ENCODE data around the gene RNF183.
A peak's percentile ranks its signal among the peaks of the same experiment; 100 is the strongest.

Gene RNF183, protein sequence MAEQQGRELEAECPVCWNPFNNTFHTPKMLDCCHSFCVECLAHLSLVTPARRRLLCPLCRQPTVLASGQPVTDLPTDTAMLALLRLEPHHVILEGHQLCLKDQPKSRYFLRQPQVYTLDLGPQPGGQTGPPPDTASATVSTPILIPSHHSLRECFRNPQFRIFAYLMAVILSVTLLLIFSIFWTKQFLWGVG

GRCh38 chr9:113302792-113303418 lies at the start of gene RNF183:
Gene RNF183, minus strand, starts transcription at chr9:113303376. Its CDS starts 5,192 bp downstream, at chr9:113298184.
- no peak for DNase-seq

DNA sequence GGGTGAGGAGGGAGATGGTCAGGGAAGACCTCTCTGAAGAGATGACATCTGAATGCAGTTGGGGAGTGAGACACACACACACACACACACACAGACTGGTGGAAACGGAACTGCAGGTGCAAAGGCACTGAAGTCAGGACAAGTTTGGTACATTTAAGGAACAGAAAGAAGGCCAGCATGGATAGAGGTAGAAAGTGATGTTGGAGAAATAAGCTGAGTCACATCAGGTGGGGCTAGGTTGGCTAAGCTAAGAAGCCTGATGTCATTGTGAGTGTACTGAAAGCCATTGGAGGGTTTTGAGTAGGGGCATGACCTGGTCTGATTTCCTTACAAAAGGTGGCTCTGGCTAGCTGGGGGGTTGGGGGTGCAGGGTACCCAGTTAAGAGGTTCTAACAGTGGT lies 49.2 kb upstream of the RNF183 start:
- DNase-seq, result no peak

GRCh38 chr9:113352006-113352405 lies 48.8 kb upstream of the RNF183 start:
- DNase-seq, result no peak

GRCh38 chr9:113350937-113351336 lies 47.8 kb upstream of the RNF183 start:
- no peak for DNase-seq

GRCh38 chr9:113350107-113350661 lies 47.0 kb upstream of the RNF183 start:
- no peak for DNase-seq

DNA sequence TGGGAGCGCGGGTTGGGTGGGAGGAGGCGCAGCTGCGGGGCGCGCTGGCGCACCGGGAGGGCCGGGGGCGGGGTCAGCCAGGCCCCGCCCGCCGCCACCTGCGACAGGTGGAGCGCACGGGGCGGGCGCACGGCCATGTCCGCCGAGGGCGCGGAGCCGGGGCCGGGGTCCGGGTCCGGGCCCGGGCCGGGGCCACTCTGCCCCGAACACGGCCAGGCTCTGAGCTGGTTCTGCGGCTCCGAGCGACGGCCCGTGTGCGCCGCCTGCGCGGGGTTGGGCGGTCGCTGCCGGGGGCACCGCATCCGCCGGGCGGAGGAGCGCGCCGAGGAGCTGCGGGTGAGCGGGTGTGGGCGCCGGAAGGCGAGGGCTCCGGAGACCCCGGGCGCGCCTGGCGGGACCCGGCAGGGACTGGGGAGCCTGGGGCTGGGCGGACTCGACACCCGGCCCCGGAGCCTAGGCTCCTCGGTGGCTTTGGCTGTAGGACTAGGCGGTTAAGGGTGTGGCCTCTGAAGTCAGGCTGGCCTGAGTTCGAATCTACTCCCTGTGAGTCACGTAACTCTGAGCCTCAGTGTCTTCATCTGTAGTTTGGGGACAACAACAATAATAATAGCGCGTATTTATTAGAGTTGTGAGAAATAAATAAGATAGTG lies 46.4 kb upstream of the RNF183 start, which contains the start of gene BSPRY:
Gene BSPRY, plus strand, starts transcription at position 97 of the 650 bp plus-strand sequence. Its CDS starts 39 bp downstream, at position 136.
- DNase-seq, result no peak

DNA sequence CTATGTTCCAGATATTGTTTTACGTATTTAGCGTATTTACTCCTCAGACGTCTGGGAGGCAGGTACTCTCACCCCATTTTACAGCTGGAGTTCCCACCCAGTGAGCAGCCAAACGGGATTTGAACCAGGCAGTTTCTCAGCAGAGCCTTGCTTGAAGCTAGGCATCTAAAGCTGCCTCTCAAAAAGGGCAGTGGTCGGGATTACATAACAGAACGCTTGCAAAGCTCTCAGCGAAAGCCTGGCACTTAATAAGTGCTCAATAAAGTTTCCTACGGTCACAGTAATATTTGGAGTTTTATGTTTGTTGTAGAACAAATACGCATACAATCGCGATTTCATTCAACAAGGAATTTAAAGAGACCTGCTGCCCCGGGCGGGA lies 45.9 kb upstream of the RNF183 start:
- DNase-seq, result no peak

GRCh38 chr9:113348437-113348836 lies 45.3 kb upstream of the RNF183 start:
- DNase-seq, result no peak

GRCh38 chr9:113345671-113346070 lies 42.5 kb upstream of the RNF183 start:
- no peak for DNase-seq

GRCh38 chr9:113345190-113345589 lies 42.0 kb upstream of the RNF183 start:
- no peak for DNase-seq

GRCh38 chr9:113343732-113344231 lies 40.6 kb upstream of the RNF183 start:
- no peak for DNase-seq

- DNase-seq, result no peak
Observed at GRCh38 chr9:113341712-113342410, 38.7 kb upstream of the RNF183 start.

- DNase-seq, result peak; percentile 18
Observed at GRCh38 chr9:113340011-113340699, 37.0 kb upstream of the RNF183 start, which contains the start of gene WDR31. Gene WDR31, minus strand, starts transcription at chr9:113340275. Its CDS starts 8,253 bp downstream, at chr9:113332022.

GRCh38 chr9:113337714-113338113 lies 34.5 kb upstream of the RNF183 start:
- no peak for DNase-seq

DNA sequence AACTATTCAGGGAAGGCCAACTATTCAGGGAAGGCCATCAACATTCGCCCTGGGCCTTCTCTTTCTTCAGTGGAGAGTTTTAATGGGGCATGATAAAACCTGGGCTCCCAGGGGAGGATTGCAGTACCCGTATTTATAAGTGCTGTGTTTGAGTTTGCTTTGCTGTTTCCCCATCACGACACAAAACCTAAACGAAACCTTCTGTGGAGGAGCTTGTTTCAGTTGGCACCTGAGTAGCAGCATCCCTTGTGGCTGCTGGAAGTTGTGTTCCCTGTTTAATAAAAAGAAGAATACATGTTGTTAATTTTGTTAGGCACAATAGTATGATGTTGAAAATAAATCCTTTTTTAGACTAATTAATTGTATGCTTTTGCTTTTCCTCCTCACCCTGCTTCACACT lies 28.6 kb upstream of the RNF183 start:
- no peak for DNase-seq

GRCh38 chr9:113328045-113328782 lies 25.0 kb upstream of the RNF183 start:
- no peak for DNase-seq

- no peak for DNase-seq
Observed at GRCh38 chr9:113326230-113326629, 23.1 kb upstream of the RNF183 start.

DNA sequence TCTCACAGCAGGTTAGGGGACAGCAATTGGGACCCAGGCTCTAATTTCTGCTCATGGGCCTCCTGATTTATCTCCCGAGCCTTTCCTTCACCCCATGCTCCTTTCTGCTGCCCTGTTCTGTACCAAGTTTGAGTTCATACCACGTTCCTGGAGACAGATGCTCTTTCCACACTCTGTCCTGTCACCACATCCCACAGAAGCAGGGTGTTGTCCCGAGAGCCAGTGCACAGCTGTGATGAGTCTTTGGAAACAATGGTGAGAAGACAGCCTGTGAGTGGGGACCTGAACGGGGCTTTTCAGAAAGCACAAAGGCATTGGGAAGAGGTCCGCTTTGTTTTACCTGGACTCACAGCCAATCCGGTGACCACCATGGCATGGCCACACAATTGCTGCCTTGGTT lies 19.5 kb upstream of the RNF183 start:
- no peak for DNase-seq

DNA sequence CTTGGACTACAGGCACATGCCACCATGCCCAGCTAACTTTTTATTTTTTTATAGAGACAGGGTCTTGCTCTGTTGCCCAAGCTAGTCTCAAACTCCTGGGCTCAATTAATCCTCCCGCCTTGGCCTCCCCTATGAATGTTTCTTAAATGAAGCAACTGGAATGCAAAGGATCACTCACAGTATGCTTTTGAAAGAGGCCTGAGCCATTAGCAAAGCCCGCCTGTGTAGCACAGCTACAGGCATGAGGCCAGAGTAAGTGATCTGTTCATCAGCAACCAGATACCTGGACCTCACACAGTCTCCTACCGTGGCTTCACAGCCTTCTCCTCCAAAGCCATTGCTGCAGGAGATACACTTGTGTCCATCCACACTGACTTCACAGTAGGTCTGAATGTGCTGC lies 16.9 kb upstream of the RNF183 start:
- DNase-seq, result no peak

- no peak for DNase-seq
Observed at GRCh38 chr9:113319054-113319453, 15.9 kb upstream of the RNF183 start.

DNA sequence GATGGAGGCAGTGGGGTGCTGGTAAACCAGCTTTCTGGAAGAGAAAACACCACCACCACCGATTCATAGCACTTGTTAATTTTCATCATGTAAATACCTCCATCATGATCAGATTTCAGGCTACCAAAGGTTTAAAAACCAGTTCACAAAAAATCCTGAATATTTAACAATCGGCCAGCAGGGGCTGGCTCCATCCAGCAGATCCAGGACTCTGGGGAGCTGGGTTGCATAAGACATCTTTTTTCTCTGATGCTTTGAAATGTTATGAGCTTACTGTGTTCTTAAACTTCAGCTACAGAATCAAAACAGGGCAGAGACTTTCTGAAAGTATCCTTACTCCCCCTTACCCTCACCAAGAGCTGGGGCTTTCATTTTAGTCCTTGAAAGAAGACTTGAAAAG lies 14.6 kb upstream of the RNF183 start:
- no peak for DNase-seq

DNA sequence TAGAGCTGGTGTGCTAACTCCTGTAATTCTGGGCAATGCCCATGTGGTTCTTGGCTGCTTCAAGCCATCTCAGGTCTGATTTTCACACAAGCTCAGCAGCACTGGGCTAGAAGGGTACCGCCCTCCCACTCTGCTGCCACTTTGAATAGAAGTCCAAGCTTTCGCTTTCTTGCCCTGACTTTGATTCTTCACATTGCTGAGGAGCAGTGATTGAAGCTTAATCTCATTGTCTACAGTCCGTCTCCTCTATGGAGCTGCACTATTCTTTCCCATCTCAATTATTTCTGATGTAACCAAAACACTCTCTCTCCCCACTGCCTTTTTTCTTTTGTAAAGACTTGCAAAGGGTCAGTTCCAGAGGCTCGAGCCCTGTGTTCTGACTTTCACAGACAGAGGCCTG lies 12.9 kb upstream of the RNF183 start:
- no peak for DNase-seq
